PC-9 (cell line): ENCODE data around the gene STK39.

Source experiments
- CTCF ChIP-seq: fragments of 200-600 bp; sonication (generic); conservative IDR thresholded peaks from 2 replicates; pipeline ENCODE4 v1.6.1; 2017; ENCODE audit warnings: mixed run types, antibody characterized with exemption, mild to moderate bottlenecking, moderate library complexity
- EZH2 ChIP-seq: fragments of 200-600 bp; sonication (generic); IDR thresholded peaks from 2 replicates; pipeline ENCODE4 v1.8.0; 2017; ENCODE audit warnings: antibody characterized with exemption, low read depth

- no peak for TF ChIP-seq EZH2
- no peak for TF ChIP-seq CTCF
Measured at GRCh38 chr2:168211664-168212163, 35.7 kb downstream of the STK39 start.
